ENCODE results near the gene MYH16.
"Not testable (repeated sequence)": the region's sequence is repeated elsewhere in the genome, so short reads cannot be mapped to it uniquely, and the experiment has no call there.

MYH16 gene

GRCh38 chr7:99301496-99301895, 28.9 kb downstream of the MYH16 start:
- no peak for DNase-seq (ENCODE audit: low spot score)

- no peak for DNase-seq (ENCODE audit: low spot score)
Measured at GRCh38 chr7:99305473-99306260, 33.0 kb downstream of the MYH16 start.

GRCh38 chr7:99308461-99309074, 35.9 kb downstream of the MYH16 start:
- no peak for DNase-seq (ENCODE audit: low spot score)

GRCh38 chr7:99309111-99309510, 36.5 kb downstream of the MYH16 start:
- DNase-seq (ENCODE audit: low spot score): no peak

- no peak for DNase-seq (ENCODE audit: low spot score)
Measured at GRCh38 chr7:99310004-99310403, 37.4 kb downstream of the MYH16 start.

- DNase-seq (ENCODE audit: low spot score): no peak
Measured at GRCh38 chr7:99311702-99312101, 39.1 kb downstream of the MYH16 start.

GRCh38 chr7:99312316-99313203, 39.9 kb downstream of the MYH16 start:
- peak; percentile 64 for DNase-seq (ENCODE audit: low spot score)

- no peak for DNase-seq (ENCODE audit: low spot score)
Measured at GRCh38 chr7:99313204-99313573, 40.5 kb downstream of the MYH16 start.

GRCh38 chr7:99314504-99314903, 41.9 kb downstream of the MYH16 start:
- DNase-seq (ENCODE audit: low spot score): no peak

- DNase-seq (ENCODE audit: low spot score): no peak
Measured at GRCh38 chr7:99320371-99320770, 47.7 kb downstream of the MYH16 start.

GRCh38 chr7:99322659-99323058, 50.0 kb downstream of the MYH16 start:
- DNase-seq (ENCODE audit: low spot score): not testable (repeated sequence)

- DNase-seq (ENCODE audit: low spot score): no peak
Measured at GRCh38 chr7:99324559-99324958, 51.9 kb downstream of the MYH16 start.

GRCh38 chr7:99325001-99325493, 52.4 kb downstream of the MYH16 start:
- no peak for DNase-seq (ENCODE audit: low spot score)

GRCh38 chr7:99325592-99326407, 53.2 kb downstream of the MYH16 start, which contains the start of gene ARPC1A:
Gene ARPC1A, plus strand, starts transcription at chr7:99325898. Its CDS starts 7,456 bp downstream, at chr7:99333354.
- peak; percentile 90 for DNase-seq (ENCODE audit: low spot score)

- DNase-seq (ENCODE audit: low spot score): no peak
Measured at GRCh38 chr7:99326408-99326782, 53.8 kb downstream of the MYH16 start.

GRCh38 chr7:99330314-99330961, 57.8 kb downstream of the MYH16 start:
- DNase-seq (ENCODE audit: low spot score): not testable (repeated sequence)

GRCh38 chr7:99331002-99331401, 58.4 kb downstream of the MYH16 start:
- no peak for DNase-seq (ENCODE audit: low spot score)

- no peak for DNase-seq (ENCODE audit: low spot score)
Measured at GRCh38 chr7:99339595-99339994, 67.0 kb downstream of the MYH16 start.

- no peak for DNase-seq (ENCODE audit: low spot score)
Measured at GRCh38 chr7:99340659-99341058, 68.0 kb downstream of the MYH16 start.

- no peak for DNase-seq (ENCODE audit: low spot score)
Measured at GRCh38 chr7:99344061-99344647, 71.5 kb downstream of the MYH16 start.

All from SK-N-DZ (cell line).